Hepatocyte (in vitro differentiated cells): ENCODE results near the gene KIAA2012. TPM values are rescaled to one million over a fixed set of nuclear protein-coding genes. Genes with fewer than 3 reads are reported as not detected.

Experiments
- DNase-seq: peaks from one replicate; pipeline ENCODE4 v3.0.0-alpha.2; 2016; ENCODE audit warnings: low spot score
- H2AFZ ChIP-seq: fragments of 200-600 bp; sonication (generic); 2 replicates; pipeline ENCODE4 v1.6.0; 2016; ENCODE audit warnings: antibody characterized with exemption, mild to moderate bottlenecking
- H3K27ac ChIP-seq: fragments of 200-600 bp; sonication (generic); 2 replicates; pipeline ENCODE4 v1.5.1; 2016; ENCODE audit warnings: mild to moderate bottlenecking
- H3K27me3 ChIP-seq: fragments of 200-600 bp; sonication (generic); 2 replicates; pipeline ENCODE4 v1.6.1; 2016
- H3K36me3 ChIP-seq: fragments of 200-600 bp; sonication (generic); replicated peaks from 2 replicates; pipeline ENCODE4 v1.5.1; 2016; ENCODE audit warnings: low read depth; ENCODE audit not compliant: insufficient read depth
- H3K4me1 ChIP-seq: fragments of 200-600 bp; sonication (generic); 2 replicates; pipeline ENCODE4 v1.5.1; 2016; ENCODE audit warnings: mild to moderate bottlenecking, moderate library complexity; ENCODE audit not compliant: insufficient read depth
- H3K4me2 ChIP-seq: fragments of 200-600 bp; sonication (generic); 2 replicates; pipeline ENCODE4 v1.6.0; 2016
- H3K4me3 ChIP-seq: fragments of 200-600 bp; sonication (generic); 2 replicates; pipeline ENCODE4 v1.5.1; 2016; ENCODE audit warnings: mild to moderate bottlenecking
- H3K79me2 ChIP-seq: fragments of 200-600 bp; sonication (generic); 2 replicates; pipeline ENCODE4 v1.6.0; 2017; ENCODE audit warnings: mild to moderate bottlenecking
- H3K9me2 ChIP-seq: fragments of 200-600 bp; sonication (generic); replicated peaks from 2 replicates; pipeline ENCODE4 v1.6.0; 2017; ENCODE audit warnings: mild to moderate bottlenecking; ENCODE audit not compliant: insufficient read depth
- H3K9me3 ChIP-seq: fragments of 200-600 bp; sonication (generic); 2 replicates; pipeline ENCODE4 v1.5.1; 2016; ENCODE audit warnings: low read depth, mild to moderate bottlenecking
- H4K20me1 ChIP-seq: fragments of 200-600 bp; sonication (generic); 2 replicates; pipeline ENCODE4 v1.6.0; 2016; ENCODE audit warnings: mild to moderate bottlenecking; ENCODE audit not compliant: insufficient read depth, poor library complexity, severe bottlenecking
- CTCF ChIP-seq: fragments of 200-600 bp; sonication (generic); IDR thresholded peaks from 2 replicates; pipeline ENCODE4 v1.5.1; 2016; ENCODE audit warnings: antibody characterized with exemption, mild to moderate bottlenecking; ENCODE audit not compliant: poor library complexity
- EZH2 ChIP-seq: fragments of 200-600 bp; sonication (generic); IDR thresholded peaks from 2 replicates; pipeline ENCODE4 v1.6.1; 2016; ENCODE audit warnings: antibody characterized with exemption, mild to moderate bottlenecking, borderline replicate concordance
- EZH2phosphoT487 ChIP-seq: fragments of 200-600 bp; sonication (generic); IDR thresholded peaks from one replicate; pipeline ENCODE4 v1.6.1; 2018; ENCODE audit warnings: antibody characterized with exemption, mild to moderate bottlenecking, low read depth, moderate library complexity; ENCODE audit not compliant: unreplicated experiment, severe bottlenecking
- WGBS: methylation state at CpG from one replicate; pipeline ENCODE4 v1.1.6; 2016; ENCODE audit warnings: low lambda C conversion rate; ENCODE audit errors: missing lambda C conversion rate; 5-methylcytosine and 5-hydroxymethylcytosine counted together
- polyA plus RNA-seq: library from polyadenylated mRNA; unstranded; fragments of >200 nt; fragmentation: Nextera tagmentation; extraction: Ambion mirVana; gene quantifications from 2 replicates; pipeline ENCODE4 v1.2.1, GENCODE V29; 2016
- total RNA-seq: library from RNA; depleted of rRNA; stranded (reverse); fragments of >200 nt; gene quantifications from 2 replicates; pipeline ENCODE4 v1.2.3, GENCODE V29; 2014

The KIAA2012 gene
- total and polyA plus RNA-seq, 2 experiments from 2014 or later, result 0.27 TPM; not detected in 1

GRCh38 chr2:202114795-202115194 is 41.7 kb downstream of the KIAA2012 start:
- Histone ChIP-seq H3K9me3 (no peaks in the 10 kb centered on the region), H2AFZ (no peak overlapping the region), H3K4me3 (no peak overlapping the region), H3K9me2 (no peaks in the 10 kb centered on the region), H3K4me1 (peaks cover 13% of the 10 kb centered on the region), H3K27ac (no peak overlapping the region), H3K4me2 (no peak overlapping the region), H3K79me2 (no peaks in the 10 kb centered on the region), H3K27me3 (no peaks in the 10 kb centered on the region), H3K36me3 (no peaks in the 10 kb centered on the region), H4K20me1 (no peaks in the 10 kb centered on the region)
- 89% methylated on average over 1 of the region's 1 CpG for WGBS
- TF ChIP-seq EZH2phosphoT487, result no peak
- no peak for TF ChIP-seq CTCF
- TF ChIP-seq EZH2, result no peak
- no peak for DNase-seq

- 29% methylated on average over 1 of the region's 1 CpG for WGBS
- Histone ChIP-seq H4K20me1 (no peaks in the 10 kb centered on the region), H3K4me2 (peak overlapping the region; percentile 17), H3K4me3 (no peak overlapping the region), H3K9me2 (no peaks in the 10 kb centered on the region), H3K9me3 (no peaks in the 10 kb centered on the region), H3K4me1 (peaks cover 13% of the 10 kb centered on the region), H2AFZ (no peak overlapping the region), H3K27ac (peak overlapping the region; percentile 7), H3K27me3 (no peaks in the 10 kb centered on the region), H3K79me2 (no peaks in the 10 kb centered on the region), H3K36me3 (no peaks in the 10 kb centered on the region)
- no peak for TF ChIP-seq EZH2
- no peak for TF ChIP-seq EZH2phosphoT487
- no peak for TF ChIP-seq CTCF
- no peak for DNase-seq
Measured at GRCh38 chr2:202115479-202115971, 42.5 kb downstream of the KIAA2012 start.

- TF ChIP-seq CTCF, result no peak
- TF ChIP-seq EZH2, result no peak
- no peak for TF ChIP-seq EZH2phosphoT487
- Histone ChIP-seq H3K4me1 (peaks cover 13% of the 10 kb centered on the region), H3K4me2 (no peak overlapping the region), H3K9me2 (no peaks in the 10 kb centered on the region), H4K20me1 (no peaks in the 10 kb centered on the region), H3K9me3 (no peaks in the 10 kb centered on the region), H2AFZ (no peak overlapping the region), H3K27me3 (no peaks in the 10 kb centered on the region), H3K27ac (no peak overlapping the region), H3K36me3 (no peaks in the 10 kb centered on the region), H3K4me3 (no peak overlapping the region), H3K79me2 (no peaks in the 10 kb centered on the region)
- 72% methylated on average over 1 of the region's 1 CpG for WGBS
- no peak for DNase-seq
Measured at GRCh38 chr2:202116691-202117090, 43.6 kb downstream of the KIAA2012 start.

- H3K4me3 ChIP-seq, result no peak overlapping the region
- H3K79me2 ChIP-seq, result no peaks in the 10 kb centered on the region
- no peaks in the 10 kb centered on the region for H4K20me1 ChIP-seq
- no peaks in the 10 kb centered on the region for H3K9me2 ChIP-seq
- H2AFZ ChIP-seq, result no peak overlapping the region
- 88% methylated on average over 1 of the region's 1 CpG for WGBS
- H3K27ac ChIP-seq, result no peak overlapping the region
- no peaks in the 10 kb centered on the region for H3K27me3 ChIP-seq
- TF ChIP-seq EZH2phosphoT487 (no peak), CTCF (no peak), EZH2 (no peak)
- H3K4me1 ChIP-seq, result peaks cover 19% of the 10 kb centered on the region
- no peak overlapping the region for H3K4me2 ChIP-seq
- no peaks in the 10 kb centered on the region for H3K36me3 ChIP-seq
- DNase-seq, result no peak
- no peaks in the 10 kb centered on the region for H3K9me3 ChIP-seq
Measured at GRCh38 chr2:202118168-202118567, 45.1 kb downstream of the KIAA2012 start.
